WTC11 (cell line): ENCODE data around the gene OVOL3. TPM values are rescaled to one million over a fixed set of nuclear protein-coding genes. Genes with fewer than 3 reads are reported as not detected.

Source experiments
- ATAC-seq: fragments of 200-7000 bp; cut with Tn5 transposase; 2 replicates; pipeline ENCODE4 v1.10.0; 2021; ENCODE audit warnings: mild to moderate bottlenecking, moderate library complexity
- CTCF ChIA-PET: fragments of 300-600 bp; sonication (Branson Sonifier 250); formaldehyde crosslinking; loops from one replicate; lab custom pipeline; 2021; ENCODE audit warnings: antibody characterized with exemption; lab: Charles Lee
- POLR2A ChIA-PET: fragments of 350-600 bp; sonication (Branson Sonifier 250); formaldehyde crosslinking; loops from one replicate; lab custom pipeline; 2021; ENCODE audit warnings: antibody characterized with exemption; lab: Charles Lee
- DNase-seq: peaks from one replicate; pipeline ENCODE4 v3.0.0; 2021; ENCODE audit warnings: low spot score
- H3K27ac Mint-ChIP-seq: 2 replicates; pipeline ENCODE4 v1.8.0; 2021; ENCODE audit warnings: mixed read lengths
- H3K27me3 Mint-ChIP-seq: 2 replicates; pipeline ENCODE4 v1.8.0; 2021; ENCODE audit warnings: low read depth, mild to moderate bottlenecking, moderate library complexity, mixed read lengths
- H3K36me3 Mint-ChIP-seq: 2 replicates; pipeline ENCODE4 v1.8.0; 2021; ENCODE audit warnings: mixed read lengths
- H3K4me1 Mint-ChIP-seq: 2 replicates; pipeline ENCODE4 v1.8.0; 2022; ENCODE audit warnings: mixed read lengths
- H3K4me3 Mint-ChIP-seq: 2 replicates; pipeline ENCODE4 v1.8.0; 2021; ENCODE audit warnings: mild to moderate bottlenecking, moderate library complexity, mixed read lengths
- H3K9me3 Mint-ChIP-seq: 2 replicates; pipeline ENCODE4 v1.8.0; 2021; ENCODE audit warnings: mixed read lengths
- FOXP1 ChIP-seq: sonication (generic); formaldehyde crosslinking; IDR thresholded peaks from 2 replicates; pipeline ENCODE4 v1.8.0; 2022; ENCODE audit warnings: missing genetic modification reagents, mild to moderate bottlenecking, moderate library complexity, borderline replicate concordance
- IRF2 ChIP-seq: sonication (generic); formaldehyde crosslinking; IDR thresholded peaks from 2 replicates; pipeline ENCODE4 v1.8.0; 2022; ENCODE audit warnings: low read depth, missing genetic modification reagents, borderline replicate concordance
- MXD4 ChIP-seq: fragments of 250-450 bp; sonication (Bioruptor Pico); IDR thresholded peaks from 2 replicates; pipeline ENCODE4 v1.8.0; 2021; ENCODE audit warnings: mild to moderate bottlenecking, moderate library complexity, borderline replicate concordance
- ZNF263 ChIP-seq: sonication (generic); formaldehyde crosslinking; IDR thresholded peaks from 2 replicates; pipeline ENCODE4 v1.8.1; 2022; ENCODE audit warnings: low read depth, mild to moderate bottlenecking, moderate library complexity, missing genetic modification reagents
- ZNF671 ChIP-seq: fragments of 250-450 bp; sonication (Bioruptor Pico); IDR thresholded peaks from 2 replicates; pipeline ENCODE4 v1.8.0; 2021; ENCODE audit warnings: mild to moderate bottlenecking
- total RNA-seq: library from RNA; stranded (reverse); gene quantifications from 3 replicates; pipeline ENCODE4 v1.2.3, GENCODE V29; 2021
- TF ChIP-seq, protein P1 (sequence below): sonication (generic); formaldehyde crosslinking; IDR thresholded peaks from 2 replicates; pipeline ENCODE4 v1.8.1; 2022; ENCODE audit warnings: low read depth, mild to moderate bottlenecking, moderate library complexity, missing genetic modification reagents, borderline replicate concordance
- TF ChIP-seq, protein P2 (sequence below): sonication (generic); formaldehyde crosslinking; IDR thresholded peaks from 2 replicates; pipeline ENCODE4 v1.8.1; 2023; ENCODE audit warnings: mild to moderate bottlenecking, missing genetic modification reagents
- TF ChIP-seq, protein P3 (sequence below): fragments of 250-450 bp; sonication (Bioruptor Pico); IDR thresholded peaks from 2 replicates; pipeline ENCODE4 v1.8.0; 2021; ENCODE audit warnings: mild to moderate bottlenecking
- TF ChIP-seq, protein P4 (sequence below): sonication (generic); formaldehyde crosslinking; IDR thresholded peaks from 2 replicates; pipeline ENCODE4 v1.8.0; 2023; ENCODE audit warnings: missing genetic modification reagents, mild to moderate bottlenecking, borderline replicate concordance
- TF ChIP-seq, protein P5 (sequence below): fragments of 250-450 bp; sonication (Bioruptor Pico); IDR thresholded peaks from 2 replicates; pipeline ENCODE4 v1.9.0; 2021; ENCODE audit warnings: mild to moderate bottlenecking
- TF ChIP-seq, protein P6 (sequence below): sonication (generic); formaldehyde crosslinking; IDR thresholded peaks from 2 replicates; pipeline ENCODE4 v1.8.0; 2022; ENCODE audit warnings: mild to moderate bottlenecking, missing genetic modification reagents
- TF ChIP-seq, protein P7 (sequence below): fragments of 250-450 bp; sonication (Bioruptor Pico); IDR thresholded peaks from 2 replicates; pipeline ENCODE4 v1.9.0; 2021; ENCODE audit warnings: mild to moderate bottlenecking, borderline replicate concordance
- TF ChIP-seq, protein P8 (sequence below): sonication (generic); formaldehyde crosslinking; IDR thresholded peaks from 2 replicates; pipeline ENCODE4 v1.8.1; 2023; ENCODE audit warnings: mild to moderate bottlenecking, missing genetic modification reagents, borderline replicate concordance

Gene OVOL3
- total RNA-seq, 1 experiment from 2014 or later: not detected

DNA sequence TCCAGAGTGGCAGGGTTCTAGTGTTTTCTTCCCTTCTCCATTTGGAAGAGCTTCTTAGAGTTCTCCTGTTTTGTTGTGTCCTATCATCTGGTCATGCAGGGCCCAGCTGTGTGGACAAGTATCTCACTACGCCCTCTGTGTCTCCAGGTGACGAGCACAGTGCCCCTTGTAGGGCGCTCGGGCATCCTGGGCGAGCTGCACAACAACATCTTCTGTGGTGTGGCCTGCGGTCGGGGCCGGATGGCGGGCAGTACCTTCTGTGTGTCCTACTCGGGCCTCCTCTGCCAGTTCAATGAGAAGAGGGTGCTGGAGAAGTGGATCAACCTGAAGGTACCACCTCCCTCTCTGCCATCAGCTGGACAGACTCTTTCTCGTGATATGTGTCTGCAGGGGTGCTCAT lies 43.3 kb upstream of the OVOL3 start:
- POLR2A ChIA-PET: no interaction called here
- no peak for TF ChIP-seq ZNF671
- TF ChIP-seq, protein P1, sequence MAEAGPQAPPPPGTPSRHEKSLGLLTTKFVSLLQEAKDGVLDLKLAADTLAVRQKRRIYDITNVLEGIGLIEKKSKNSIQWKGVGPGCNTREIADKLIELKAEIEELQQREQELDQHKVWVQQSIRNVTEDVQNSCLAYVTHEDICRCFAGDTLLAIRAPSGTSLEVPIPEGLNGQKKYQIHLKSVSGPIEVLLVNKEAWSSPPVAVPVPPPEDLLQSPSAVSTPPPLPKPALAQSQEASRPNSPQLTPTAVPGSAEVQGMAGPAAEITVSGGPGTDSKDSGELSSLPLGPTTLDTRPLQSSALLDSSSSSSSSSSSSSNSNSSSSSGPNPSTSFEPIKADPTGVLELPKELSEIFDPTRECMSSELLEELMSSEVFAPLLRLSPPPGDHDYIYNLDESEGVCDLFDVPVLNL (CRISPR knock-in tag): no peak
- TF ChIP-seq IRF2 (CRISPR knock-in tag): no peak
- TF ChIP-seq, protein P2, sequence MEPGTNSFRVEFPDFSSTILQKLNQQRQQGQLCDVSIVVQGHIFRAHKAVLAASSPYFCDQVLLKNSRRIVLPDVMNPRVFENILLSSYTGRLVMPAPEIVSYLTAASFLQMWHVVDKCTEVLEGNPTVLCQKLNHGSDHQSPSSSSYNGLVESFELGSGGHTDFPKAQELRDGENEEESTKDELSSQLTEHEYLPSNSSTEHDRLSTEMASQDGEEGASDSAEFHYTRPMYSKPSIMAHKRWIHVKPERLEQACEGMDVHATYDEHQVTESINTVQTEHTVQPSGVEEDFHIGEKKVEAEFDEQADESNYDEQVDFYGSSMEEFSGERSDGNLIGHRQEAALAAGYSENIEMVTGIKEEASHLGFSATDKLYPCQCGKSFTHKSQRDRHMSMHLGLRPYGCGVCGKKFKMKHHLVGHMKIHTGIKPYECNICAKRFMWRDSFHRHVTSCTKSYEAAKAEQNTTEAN: no peak
- no peak for TF ChIP-seq ZNF263 (CRISPR knock-in tag)
- TF ChIP-seq, protein P3, sequence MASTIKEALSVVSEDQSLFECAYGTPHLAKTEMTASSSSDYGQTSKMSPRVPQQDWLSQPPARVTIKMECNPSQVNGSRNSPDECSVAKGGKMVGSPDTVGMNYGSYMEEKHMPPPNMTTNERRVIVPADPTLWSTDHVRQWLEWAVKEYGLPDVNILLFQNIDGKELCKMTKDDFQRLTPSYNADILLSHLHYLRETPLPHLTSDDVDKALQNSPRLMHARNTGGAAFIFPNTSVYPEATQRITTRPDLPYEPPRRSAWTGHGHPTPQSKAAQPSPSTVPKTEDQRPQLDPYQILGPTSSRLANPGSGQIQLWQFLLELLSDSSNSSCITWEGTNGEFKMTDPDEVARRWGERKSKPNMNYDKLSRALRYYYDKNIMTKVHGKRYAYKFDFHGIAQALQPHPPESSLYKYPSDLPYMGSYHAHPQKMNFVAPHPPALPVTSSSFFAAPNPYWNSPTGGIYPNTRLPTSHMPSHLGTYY (CRISPR knock-in tag): no peak
- TF ChIP-seq, protein P4, sequence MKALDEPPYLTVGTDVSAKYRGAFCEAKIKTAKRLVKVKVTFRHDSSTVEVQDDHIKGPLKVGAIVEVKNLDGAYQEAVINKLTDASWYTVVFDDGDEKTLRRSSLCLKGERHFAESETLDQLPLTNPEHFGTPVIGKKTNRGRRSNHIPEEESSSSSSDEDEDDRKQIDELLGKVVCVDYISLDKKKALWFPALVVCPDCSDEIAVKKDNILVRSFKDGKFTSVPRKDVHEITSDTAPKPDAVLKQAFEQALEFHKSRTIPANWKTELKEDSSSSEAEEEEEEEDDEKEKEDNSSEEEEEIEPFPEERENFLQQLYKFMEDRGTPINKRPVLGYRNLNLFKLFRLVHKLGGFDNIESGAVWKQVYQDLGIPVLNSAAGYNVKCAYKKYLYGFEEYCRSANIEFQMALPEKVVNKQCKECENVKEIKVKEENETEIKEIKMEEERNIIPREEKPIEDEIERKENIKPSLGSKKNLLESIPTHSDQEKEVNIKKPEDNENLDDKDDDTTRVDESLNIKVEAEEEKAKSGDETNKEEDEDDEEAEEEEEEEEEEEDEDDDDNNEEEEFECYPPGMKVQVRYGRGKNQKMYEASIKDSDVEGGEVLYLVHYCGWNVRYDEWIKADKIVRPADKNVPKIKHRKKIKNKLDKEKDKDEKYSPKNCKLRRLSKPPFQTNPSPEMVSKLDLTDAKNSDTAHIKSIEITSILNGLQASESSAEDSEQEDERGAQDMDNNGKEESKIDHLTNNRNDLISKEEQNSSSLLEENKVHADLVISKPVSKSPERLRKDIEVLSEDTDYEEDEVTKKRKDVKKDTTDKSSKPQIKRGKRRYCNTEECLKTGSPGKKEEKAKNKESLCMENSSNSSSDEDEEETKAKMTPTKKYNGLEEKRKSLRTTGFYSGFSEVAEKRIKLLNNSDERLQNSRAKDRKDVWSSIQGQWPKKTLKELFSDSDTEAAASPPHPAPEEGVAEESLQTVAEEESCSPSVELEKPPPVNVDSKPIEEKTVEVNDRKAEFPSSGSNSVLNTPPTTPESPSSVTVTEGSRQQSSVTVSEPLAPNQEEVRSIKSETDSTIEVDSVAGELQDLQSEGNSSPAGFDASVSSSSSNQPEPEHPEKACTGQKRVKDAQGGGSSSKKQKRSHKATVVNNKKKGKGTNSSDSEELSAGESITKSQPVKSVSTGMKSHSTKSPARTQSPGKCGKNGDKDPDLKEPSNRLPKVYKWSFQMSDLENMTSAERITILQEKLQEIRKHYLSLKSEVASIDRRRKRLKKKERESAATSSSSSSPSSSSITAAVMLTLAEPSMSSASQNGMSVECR (CRISPR knock-in tag): no peak
- TF ChIP-seq, protein P5, sequence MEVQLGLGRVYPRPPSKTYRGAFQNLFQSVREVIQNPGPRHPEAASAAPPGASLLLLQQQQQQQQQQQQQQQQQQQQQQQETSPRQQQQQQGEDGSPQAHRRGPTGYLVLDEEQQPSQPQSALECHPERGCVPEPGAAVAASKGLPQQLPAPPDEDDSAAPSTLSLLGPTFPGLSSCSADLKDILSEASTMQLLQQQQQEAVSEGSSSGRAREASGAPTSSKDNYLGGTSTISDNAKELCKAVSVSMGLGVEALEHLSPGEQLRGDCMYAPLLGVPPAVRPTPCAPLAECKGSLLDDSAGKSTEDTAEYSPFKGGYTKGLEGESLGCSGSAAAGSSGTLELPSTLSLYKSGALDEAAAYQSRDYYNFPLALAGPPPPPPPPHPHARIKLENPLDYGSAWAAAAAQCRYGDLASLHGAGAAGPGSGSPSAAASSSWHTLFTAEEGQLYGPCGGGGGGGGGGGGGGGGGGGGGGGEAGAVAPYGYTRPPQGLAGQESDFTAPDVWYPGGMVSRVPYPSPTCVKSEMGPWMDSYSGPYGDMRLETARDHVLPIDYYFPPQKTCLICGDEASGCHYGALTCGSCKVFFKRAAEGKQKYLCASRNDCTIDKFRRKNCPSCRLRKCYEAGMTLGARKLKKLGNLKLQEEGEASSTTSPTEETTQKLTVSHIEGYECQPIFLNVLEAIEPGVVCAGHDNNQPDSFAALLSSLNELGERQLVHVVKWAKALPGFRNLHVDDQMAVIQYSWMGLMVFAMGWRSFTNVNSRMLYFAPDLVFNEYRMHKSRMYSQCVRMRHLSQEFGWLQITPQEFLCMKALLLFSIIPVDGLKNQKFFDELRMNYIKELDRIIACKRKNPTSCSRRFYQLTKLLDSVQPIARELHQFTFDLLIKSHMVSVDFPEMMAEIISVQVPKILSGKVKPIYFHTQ (CRISPR knock-in tag): no peak
- TF ChIP-seq FOXP1: no peak
- no peak for TF ChIP-seq MXD4 (CRISPR knock-in tag)
- TF ChIP-seq, protein P6, sequence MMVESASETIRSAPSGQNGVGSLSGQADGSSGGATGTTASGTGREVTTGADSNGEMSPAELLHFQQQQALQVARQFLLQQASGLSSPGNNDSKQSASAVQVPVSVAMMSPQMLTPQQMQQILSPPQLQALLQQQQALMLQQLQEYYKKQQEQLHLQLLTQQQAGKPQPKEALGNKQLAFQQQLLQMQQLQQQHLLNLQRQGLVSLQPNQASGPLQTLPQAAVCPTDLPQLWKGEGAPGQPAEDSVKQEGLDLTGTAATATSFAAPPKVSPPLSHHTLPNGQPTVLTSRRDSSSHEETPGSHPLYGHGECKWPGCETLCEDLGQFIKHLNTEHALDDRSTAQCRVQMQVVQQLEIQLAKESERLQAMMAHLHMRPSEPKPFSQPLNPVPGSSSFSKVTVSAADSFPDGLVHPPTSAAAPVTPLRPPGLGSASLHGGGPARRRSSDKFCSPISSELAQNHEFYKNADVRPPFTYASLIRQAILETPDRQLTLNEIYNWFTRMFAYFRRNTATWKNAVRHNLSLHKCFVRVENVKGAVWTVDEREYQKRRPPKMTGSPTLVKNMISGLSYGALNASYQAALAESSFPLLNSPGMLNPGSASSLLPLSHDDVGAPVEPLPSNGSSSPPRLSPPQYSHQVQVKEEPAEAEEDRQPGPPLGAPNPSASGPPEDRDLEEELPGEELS (CRISPR knock-in tag): no peak
- TF ChIP-seq, protein P7, sequence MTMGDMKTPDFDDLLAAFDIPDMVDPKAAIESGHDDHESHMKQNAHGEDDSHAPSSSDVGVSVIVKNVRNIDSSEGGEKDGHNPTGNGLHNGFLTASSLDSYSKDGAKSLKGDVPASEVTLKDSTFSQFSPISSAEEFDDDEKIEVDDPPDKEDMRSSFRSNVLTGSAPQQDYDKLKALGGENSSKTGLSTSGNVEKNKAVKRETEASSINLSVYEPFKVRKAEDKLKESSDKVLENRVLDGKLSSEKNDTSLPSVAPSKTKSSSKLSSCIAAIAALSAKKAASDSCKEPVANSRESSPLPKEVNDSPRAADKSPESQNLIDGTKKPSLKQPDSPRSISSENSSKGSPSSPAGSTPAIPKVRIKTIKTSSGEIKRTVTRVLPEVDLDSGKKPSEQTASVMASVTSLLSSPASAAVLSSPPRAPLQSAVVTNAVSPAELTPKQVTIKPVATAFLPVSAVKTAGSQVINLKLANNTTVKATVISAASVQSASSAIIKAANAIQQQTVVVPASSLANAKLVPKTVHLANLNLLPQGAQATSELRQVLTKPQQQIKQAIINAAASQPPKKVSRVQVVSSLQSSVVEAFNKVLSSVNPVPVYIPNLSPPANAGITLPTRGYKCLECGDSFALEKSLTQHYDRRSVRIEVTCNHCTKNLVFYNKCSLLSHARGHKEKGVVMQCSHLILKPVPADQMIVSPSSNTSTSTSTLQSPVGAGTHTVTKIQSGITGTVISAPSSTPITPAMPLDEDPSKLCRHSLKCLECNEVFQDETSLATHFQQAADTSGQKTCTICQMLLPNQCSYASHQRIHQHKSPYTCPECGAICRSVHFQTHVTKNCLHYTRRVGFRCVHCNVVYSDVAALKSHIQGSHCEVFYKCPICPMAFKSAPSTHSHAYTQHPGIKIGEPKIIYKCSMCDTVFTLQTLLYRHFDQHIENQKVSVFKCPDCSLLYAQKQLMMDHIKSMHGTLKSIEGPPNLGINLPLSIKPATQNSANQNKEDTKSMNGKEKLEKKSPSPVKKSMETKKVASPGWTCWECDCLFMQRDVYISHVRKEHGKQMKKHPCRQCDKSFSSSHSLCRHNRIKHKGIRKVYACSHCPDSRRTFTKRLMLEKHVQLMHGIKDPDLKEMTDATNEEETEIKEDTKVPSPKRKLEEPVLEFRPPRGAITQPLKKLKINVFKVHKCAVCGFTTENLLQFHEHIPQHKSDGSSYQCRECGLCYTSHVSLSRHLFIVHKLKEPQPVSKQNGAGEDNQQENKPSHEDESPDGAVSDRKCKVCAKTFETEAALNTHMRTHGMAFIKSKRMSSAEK (CRISPR knock-in tag): no peak
- TF ChIP-seq, protein P8, sequence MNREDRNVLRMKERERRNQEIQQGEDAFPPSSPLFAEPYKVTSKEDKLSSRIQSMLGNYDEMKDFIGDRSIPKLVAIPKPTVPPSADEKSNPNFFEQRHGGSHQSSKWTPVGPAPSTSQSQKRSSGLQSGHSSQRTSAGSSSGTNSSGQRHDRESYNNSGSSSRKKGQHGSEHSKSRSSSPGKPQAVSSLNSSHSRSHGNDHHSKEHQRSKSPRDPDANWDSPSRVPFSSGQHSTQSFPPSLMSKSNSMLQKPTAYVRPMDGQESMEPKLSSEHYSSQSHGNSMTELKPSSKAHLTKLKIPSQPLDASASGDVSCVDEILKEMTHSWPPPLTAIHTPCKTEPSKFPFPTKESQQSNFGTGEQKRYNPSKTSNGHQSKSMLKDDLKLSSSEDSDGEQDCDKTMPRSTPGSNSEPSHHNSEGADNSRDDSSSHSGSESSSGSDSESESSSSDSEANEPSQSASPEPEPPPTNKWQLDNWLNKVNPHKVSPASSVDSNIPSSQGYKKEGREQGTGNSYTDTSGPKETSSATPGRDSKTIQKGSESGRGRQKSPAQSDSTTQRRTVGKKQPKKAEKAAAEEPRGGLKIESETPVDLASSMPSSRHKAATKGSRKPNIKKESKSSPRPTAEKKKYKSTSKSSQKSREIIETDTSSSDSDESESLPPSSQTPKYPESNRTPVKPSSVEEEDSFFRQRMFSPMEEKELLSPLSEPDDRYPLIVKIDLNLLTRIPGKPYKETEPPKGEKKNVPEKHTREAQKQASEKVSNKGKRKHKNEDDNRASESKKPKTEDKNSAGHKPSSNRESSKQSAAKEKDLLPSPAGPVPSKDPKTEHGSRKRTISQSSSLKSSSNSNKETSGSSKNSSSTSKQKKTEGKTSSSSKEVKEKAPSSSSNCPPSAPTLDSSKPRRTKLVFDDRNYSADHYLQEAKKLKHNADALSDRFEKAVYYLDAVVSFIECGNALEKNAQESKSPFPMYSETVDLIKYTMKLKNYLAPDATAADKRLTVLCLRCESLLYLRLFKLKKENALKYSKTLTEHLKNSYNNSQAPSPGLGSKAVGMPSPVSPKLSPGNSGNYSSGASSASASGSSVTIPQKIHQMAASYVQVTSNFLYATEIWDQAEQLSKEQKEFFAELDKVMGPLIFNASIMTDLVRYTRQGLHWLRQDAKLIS: no peak
- CTCF ChIA-PET: interaction anchor here (1.2 kb wide), 1 partner anchor 60 kb away, joined by 3 read pairs; no protein-coding TSS in a partner anchor
- H3K27me3 Mint-ChIP-seq: no peaks in the 10 kb centered on the region
- H3K36me3 Mint-ChIP-seq: peaks cover 74% of the 10 kb centered on the region
- H3K27ac Mint-ChIP-seq: no peak overlapping the region
- 0 out of 2 replicates have a peak, but pooled peaks cover 7% of the 10 kb centered on the region for H3K9me3 Mint-ChIP-seq
- H3K4me1 Mint-ChIP-seq: no peaks in the 10 kb centered on the region
- ATAC-seq: no peak
- no peak for DNase-seq
- H3K4me3 Mint-ChIP-seq: no peak overlapping the region
